Caco-2 (cell line): Measurements from ENCODE around the gene FUBP1. TPM values are rescaled to one million over a fixed set of nuclear protein-coding genes. Genes with fewer than 3 reads are reported as not detected.

Experiments
- BruUV-seq: library from RNA; stranded (reverse); fragments of 400-500 nt; replicated peaks from 2 replicates; lab custom pipeline; 2021; lab: Mats Ljungman, UMichigan
- CTCF ChIA-PET: fragments of 300-600 bp; sonication (Branson Sonifier 250); formaldehyde crosslinking; loops from one replicate; lab custom pipeline; 2022; ENCODE audit warnings: antibody characterized with exemption; lab: Charles Lee
- POLR2A ChIA-PET: fragments of 300-600 bp; sonication (Branson Sonifier 250); formaldehyde crosslinking; loops from one replicate; lab custom pipeline; 2022; ENCODE audit warnings: antibody characterized with exemption; lab: Charles Lee
- DNase-seq, 2 experiments: peaks; one replicate each; pipeline versions ENCODE4 v3.0.0 to v3.0.0-alpha.2; 2020 to 2022
- H3K27me3 ChIP-seq: replicated peaks from 2 replicates; pipeline ENCODE4 v1.6.0; 2011; ENCODE audit warnings: low read length; ENCODE audit not compliant: control insufficient read depth, insufficient read depth
- H3K36me3 ChIP-seq: 2 replicates; pipeline ENCODE4 v1.5.1; 2011; ENCODE audit warnings: low read length; ENCODE audit not compliant: control insufficient read depth, insufficient read depth
- H3K4me1 ChIP-seq: fragments of 250-450 bp; sonication (Bioruptor Pico); 2 replicates; pipeline ENCODE4 v1.5.1; 2020; ENCODE audit warnings: mild to moderate bottlenecking
- H3K4me3 ChIP-seq: 2 replicates; pipeline ENCODE4 v1.5.1; 2011; ENCODE audit warnings: low read depth, mild to moderate bottlenecking, control low read depth, low read length
- H3K9me3 ChIP-seq: fragments of 250-450 bp; sonication (Bioruptor Pico); 2 replicates; pipeline ENCODE4 v1.5.1; 2020; ENCODE audit warnings: mild to moderate bottlenecking, moderate library complexity
- H3K27ac Mint-ChIP-seq: one replicate; pipeline ENCODE4 v1.8.0; 2022; ENCODE audit warnings: mixed read lengths; ENCODE audit not compliant: unreplicated experiment
- H3K27me3 Mint-ChIP-seq: one replicate; pipeline ENCODE4 v1.8.0; 2022; ENCODE audit warnings: mixed read lengths; ENCODE audit not compliant: insufficient read depth, unreplicated experiment
- H3K36me3 Mint-ChIP-seq: one replicate; pipeline ENCODE4 v1.8.0; 2022; ENCODE audit warnings: mild to moderate bottlenecking, mixed read lengths; ENCODE audit not compliant: insufficient read depth, unreplicated experiment
- H3K4me1 Mint-ChIP-seq: one replicate; pipeline ENCODE4 v1.8.0; 2022; ENCODE audit warnings: low read depth, mixed read lengths; ENCODE audit not compliant: unreplicated experiment
- H3K4me3 Mint-ChIP-seq: one replicate; pipeline ENCODE4 v1.8.0; 2022; ENCODE audit warnings: mild to moderate bottlenecking, moderate library complexity, mixed read lengths; ENCODE audit not compliant: unreplicated experiment
- H3K9me3 Mint-ChIP-seq: one replicate; pipeline ENCODE4 v1.8.0; 2022; ENCODE audit warnings: mixed read lengths; ENCODE audit not compliant: unreplicated experiment
- intact Hi-C: fragments of 100-400 bp; cut with micrococcal nuclease; formaldehyde crosslinking; loops from one replicate; pipeline ENCODE4 v1.10.0; 2022; ENCODE audit not compliant: unreplicated experiment
- total RNA-seq: library from RNA; stranded (reverse); gene quantifications from 2 replicates; pipeline ENCODE4 v1.2.3, GENCODE V29; 2022
- TF ChIP-seq, protein P1 (sequence below), 2 experiments: fragments of 200-600 bp in 1 of 2; IDR thresholded peaks; 1 replicate in 1 of 2; 2 replicates in 1 of 2; pipeline versions ENCODE4 v1.5.1 to v1.8.0; 2011 to 2022; ENCODE audit warnings: antibody characterized with exemption in 1 of 2, control low read depth in 1 of 2, inconsistent platforms in 1 of 2, low read depth in 1 of 2, low read length in 1 of 2, mild to moderate bottlenecking in 1 of 2, moderate library complexity in 1 of 2; ENCODE audit not compliant: insufficient read depth in 1 of 2, severe bottlenecking in 1 of 2, unreplicated experiment in 1 of 2

The FUBP1 gene
- total RNA-seq, 1 experiment from 2014 or later: 90.1 TPM

DNA sequence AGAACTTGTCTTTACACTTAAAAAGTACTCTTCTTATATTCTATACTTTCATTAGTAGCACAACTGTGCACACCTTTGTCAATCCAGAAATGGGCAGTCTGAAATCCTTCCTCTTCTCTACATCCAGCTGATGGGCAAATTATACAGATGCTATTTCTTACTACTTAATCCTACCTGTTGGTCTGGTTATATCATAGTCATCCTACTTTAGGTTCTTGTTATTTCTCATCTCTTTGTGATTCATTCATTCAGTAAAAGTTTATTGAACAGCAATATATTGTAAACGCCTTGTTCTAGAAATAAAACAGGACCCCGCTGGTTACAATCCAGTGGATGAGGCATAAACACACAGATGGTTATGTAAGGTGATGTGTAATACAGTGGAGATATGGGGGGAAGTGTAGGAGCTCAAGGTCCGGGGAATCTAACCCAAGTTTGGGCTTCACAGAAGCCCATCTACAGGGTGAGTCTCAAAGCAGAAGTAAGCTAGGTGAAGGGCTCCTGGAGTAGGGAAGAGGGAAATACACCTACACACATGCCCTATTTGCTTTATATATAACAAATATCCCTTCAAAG lies 11.8 kb upstream of the FUBP1 start:
- Histone ChIP-seq H3K4me1 (no peaks in the 10 kb centered on the region), H3K36me3 (no peaks in the 10 kb centered on the region), H3K9me3 (no peaks in the 10 kb centered on the region), H3K27me3 (no peaks in the 10 kb centered on the region), H3K4me3 (no peak overlapping the region)
- no peak for DNase-seq
- Mint-ChIP-seq H3K27me3 (no peaks in the 10 kb centered on the region), H3K9me3 (no peaks in the 10 kb centered on the region), H3K36me3 (peaks cover 5% of the 10 kb centered on the region), H3K4me3 (no peak overlapping the region), H3K4me1 (peaks cover 7% of the 10 kb centered on the region), H3K27ac (no peak overlapping the region)
- intact Hi-C loops: no loop called here
- TF ChIP-seq, protein P1, sequence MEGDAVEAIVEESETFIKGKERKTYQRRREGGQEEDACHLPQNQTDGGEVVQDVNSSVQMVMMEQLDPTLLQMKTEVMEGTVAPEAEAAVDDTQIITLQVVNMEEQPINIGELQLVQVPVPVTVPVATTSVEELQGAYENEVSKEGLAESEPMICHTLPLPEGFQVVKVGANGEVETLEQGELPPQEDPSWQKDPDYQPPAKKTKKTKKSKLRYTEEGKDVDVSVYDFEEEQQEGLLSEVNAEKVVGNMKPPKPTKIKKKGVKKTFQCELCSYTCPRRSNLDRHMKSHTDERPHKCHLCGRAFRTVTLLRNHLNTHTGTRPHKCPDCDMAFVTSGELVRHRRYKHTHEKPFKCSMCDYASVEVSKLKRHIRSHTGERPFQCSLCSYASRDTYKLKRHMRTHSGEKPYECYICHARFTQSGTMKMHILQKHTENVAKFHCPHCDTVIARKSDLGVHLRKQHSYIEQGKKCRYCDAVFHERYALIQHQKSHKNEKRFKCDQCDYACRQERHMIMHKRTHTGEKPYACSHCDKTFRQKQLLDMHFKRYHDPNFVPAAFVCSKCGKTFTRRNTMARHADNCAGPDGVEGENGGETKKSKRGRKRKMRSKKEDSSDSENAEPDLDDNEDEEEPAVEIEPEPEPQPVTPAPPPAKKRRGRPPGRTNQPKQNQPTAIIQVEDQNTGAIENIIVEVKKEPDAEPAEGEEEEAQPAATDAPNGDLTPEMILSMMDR (IDR thresholded peaks at IDR 0.05; ENCODE audit: insufficient read depth in 1 of 2, low read depth in 1 of 2, low read length in 1 of 2, severe bottlenecking in 1 of 2, unreplicated experiment in 1 of 2): no peak
- CTCF ChIA-PET: no interaction called here
- POLR2A ChIA-PET: no interaction called here
- BruUV-seq: no TSS peak

- peaks cover 5% of the 10 kb centered on the region for H3K36me3 Mint-ChIP-seq
- intact Hi-C loops: no loop called here
- H3K4me3 Mint-ChIP-seq: no peak overlapping the region
- no peak overlapping the region for H3K27ac Mint-ChIP-seq
- no peaks in the 10 kb centered on the region for H3K27me3 Mint-ChIP-seq
- H3K4me1 Mint-ChIP-seq: peaks cover 7% of the 10 kb centered on the region
- no peak for DNase-seq
- no peaks in the 10 kb centered on the region for H3K4me1 ChIP-seq
- no TSS peak for BruUV-seq
- no peaks in the 10 kb centered on the region for H3K27me3 ChIP-seq
- no peaks in the 10 kb centered on the region for H3K36me3 ChIP-seq
- H3K9me3 Mint-ChIP-seq: no peaks in the 10 kb centered on the region
- POLR2A ChIA-PET: no interaction called here
- CTCF ChIA-PET: no interaction called here
- TF ChIP-seq, protein P1 (IDR thresholded peaks at IDR 0.05; ENCODE audit: insufficient read depth in 1 of 2, low read depth in 1 of 2, low read length in 1 of 2, severe bottlenecking in 1 of 2, unreplicated experiment in 1 of 2): no peak
- H3K9me3 ChIP-seq: no peaks in the 10 kb centered on the region
- H3K4me3 ChIP-seq: no peak overlapping the region
Observed at GRCh38 chr1:77989744-77990143, 10.9 kb upstream of the FUBP1 start.

- TF ChIP-seq, protein P1 (IDR thresholded peaks at IDR 0.05; ENCODE audit: insufficient read depth in 1 of 2, low read depth in 1 of 2, low read length in 1 of 2, severe bottlenecking in 1 of 2, unreplicated experiment in 1 of 2): no peak
- Histone ChIP-seq H3K9me3 (no peaks in the 10 kb centered on the region), H3K4me1 (peaks cover 8% of the 10 kb centered on the region), H3K36me3 (no peaks in the 10 kb centered on the region), H3K27me3 (no peaks in the 10 kb centered on the region), H3K4me3 (no peak overlapping the region)
- H3K36me3 Mint-ChIP-seq: peaks cover 5% of the 10 kb centered on the region
- no peak overlapping the region for H3K27ac Mint-ChIP-seq
- POLR2A ChIA-PET: no interaction called here
- intact Hi-C loops: no loop called here
- H3K27me3 Mint-ChIP-seq: no peaks in the 10 kb centered on the region
- no peak for DNase-seq
- H3K9me3 Mint-ChIP-seq: no peaks in the 10 kb centered on the region
- CTCF ChIA-PET: no interaction called here
- H3K4me3 Mint-ChIP-seq: no peak overlapping the region
- BruUV-seq: no TSS peak
- peaks cover 7% of the 10 kb centered on the region for H3K4me1 Mint-ChIP-seq
Observed at GRCh38 chr1:77987919-77988318, 9.0 kb upstream of the FUBP1 start.
